Measurements from ENCODE around the gene DGKD. TPM values are rescaled to one million over a fixed set of nuclear protein-coding genes. Genes with fewer than 3 reads are reported as not detected.

Gene DGKD
- total RNA-seq, 1 experiment from 2014 or later, result 105 TPM

GRCh38 chr2:233433029-233433428, 78.7 kb downstream of the DGKD start:
- Histone ChIP-seq H3K27me3 (replicated peaks; ENCODE audit: control insufficient read depth, insufficient read depth, low read length) (no peaks in the 10 kb centered on the region), H3K36me3 (ENCODE audit: control insufficient read depth, insufficient read depth, low read length) (no peaks in the 10 kb centered on the region; the same call in 1 of the 2 replicates), H3K9me3 (no peaks in the 10 kb centered on the region), H3K4me1 (no peaks in the 10 kb centered on the region), H3K4me3 (ENCODE audit: low read depth, low read length) (no peak overlapping the region)
- CTCF ChIA-PET, result no interaction called here
- H3K36me3 Mint-ChIP-seq (ENCODE audit: insufficient read depth, unreplicated experiment), result peaks cover 71% of the 10 kb centered on the region
- no peaks in the 10 kb centered on the region for H3K27me3 Mint-ChIP-seq (ENCODE audit: insufficient read depth, unreplicated experiment)
- TF ChIP-seq CTCF (IDR thresholded peaks at IDR 0.05; ENCODE audit: insufficient read depth in 1 of 2, low read depth in 1 of 2, low read length in 1 of 2, severe bottlenecking in 1 of 2, unreplicated experiment in 1 of 2), result no peak
- intact Hi-C loops (cut with micrococcal nuclease; ENCODE audit: unreplicated experiment), result no loop called here
- no peaks in the 10 kb centered on the region for H3K9me3 Mint-ChIP-seq (ENCODE audit: unreplicated experiment)
- H3K27ac Mint-ChIP-seq (ENCODE audit: unreplicated experiment), result no peak overlapping the region
- peaks cover 5% of the 10 kb centered on the region for H3K4me1 Mint-ChIP-seq (ENCODE audit: low read depth, unreplicated experiment)
- no peak overlapping the region for H3K4me3 Mint-ChIP-seq (ENCODE audit: unreplicated experiment)
- no peak for DNase-seq
- BruUV-seq (replicated peaks), result no TSS peak
- POLR2A ChIA-PET, result no interaction called here

GRCh38 chr2:233433794-233434193, 79.5 kb downstream of the DGKD start:
- BruUV-seq (replicated peaks), result no TSS peak
- no peak for TF ChIP-seq CTCF (IDR thresholded peaks at IDR 0.05; ENCODE audit: insufficient read depth in 1 of 2, low read depth in 1 of 2, low read length in 1 of 2, severe bottlenecking in 1 of 2, unreplicated experiment in 1 of 2)
- no peak for DNase-seq
- Mint-ChIP-seq H3K27ac (ENCODE audit: unreplicated experiment) (no peak overlapping the region), H3K27me3 (ENCODE audit: insufficient read depth, unreplicated experiment) (no peaks in the 10 kb centered on the region), H3K36me3 (ENCODE audit: insufficient read depth, unreplicated experiment) (peaks cover 74% of the 10 kb centered on the region), H3K4me3 (ENCODE audit: unreplicated experiment) (no peak overlapping the region), H3K9me3 (ENCODE audit: unreplicated experiment) (no peaks in the 10 kb centered on the region), H3K4me1 (ENCODE audit: low read depth, unreplicated experiment) (peaks cover 5% of the 10 kb centered on the region)
- Histone ChIP-seq H3K4me1 (no peaks in the 10 kb centered on the region), H3K36me3 (ENCODE audit: control insufficient read depth, insufficient read depth, low read length) (no peaks in the 10 kb centered on the region; the same call in 1 of the 2 replicates), H3K27me3 (replicated peaks; ENCODE audit: control insufficient read depth, insufficient read depth, low read length) (no peaks in the 10 kb centered on the region), H3K4me3 (ENCODE audit: low read depth, low read length) (no peak overlapping the region), H3K9me3 (no peaks in the 10 kb centered on the region)
- intact Hi-C loops (cut with micrococcal nuclease; ENCODE audit: unreplicated experiment), result no loop called here
- POLR2A ChIA-PET, result no interaction called here
- CTCF ChIA-PET, result no interaction called here

- DNase-seq, result no peak
- H3K36me3 ChIP-seq (ENCODE audit: control insufficient read depth, insufficient read depth, low read length), result no peaks in the 10 kb centered on the region; the same call in 1 of the 2 replicates
- TF ChIP-seq CTCF (IDR thresholded peaks at IDR 0.05; ENCODE audit: insufficient read depth in 1 of 2, low read depth in 1 of 2, low read length in 1 of 2, severe bottlenecking in 1 of 2, unreplicated experiment in 1 of 2), result no peak
- no peaks in the 10 kb centered on the region for H3K9me3 Mint-ChIP-seq (ENCODE audit: unreplicated experiment)
- no peak overlapping the region for H3K4me3 ChIP-seq (ENCODE audit: low read depth, low read length)
- H3K9me3 ChIP-seq, result no peaks in the 10 kb centered on the region
- ChIA-PET CTCF (no interaction called here), POLR2A (no interaction called here)
- intact Hi-C loops (cut with micrococcal nuclease; ENCODE audit: unreplicated experiment), result no loop called here
- no peaks in the 10 kb centered on the region for H3K27me3 Mint-ChIP-seq (ENCODE audit: insufficient read depth, unreplicated experiment)
- peaks cover 75% of the 10 kb centered on the region for H3K36me3 Mint-ChIP-seq (ENCODE audit: insufficient read depth, unreplicated experiment)
- peaks cover 5% of the 10 kb centered on the region for H3K4me1 Mint-ChIP-seq (ENCODE audit: low read depth, unreplicated experiment)
- no TSS peak for BruUV-seq (replicated peaks)
- H3K4me3 Mint-ChIP-seq (ENCODE audit: unreplicated experiment), result no peak overlapping the region
- H3K4me1 ChIP-seq, result no peaks in the 10 kb centered on the region
- no peaks in the 10 kb centered on the region for H3K27me3 ChIP-seq (replicated peaks; ENCODE audit: control insufficient read depth, insufficient read depth, low read length)
- no peak overlapping the region for H3K27ac Mint-ChIP-seq (ENCODE audit: unreplicated experiment)
Measured at GRCh38 chr2:233434666-233435330, 80.5 kb downstream of the DGKD start.

All from Caco-2 (cell line).